C1 segment of cervical spinal cord (tissue), 14 donors: Measurements from ENCODE around the gene WBP2NL.
A peak's percentile ranks its signal among the peaks of the same experiment; 100 is the strongest.
"Not testable (repeated sequence)": the region's sequence is repeated elsewhere in the genome, so short reads cannot be mapped to it uniquely, and the experiment has no call there.

ENCODE experiments used
- DNase-seq, 14 donors: peaks; one replicate each; lab custom pipeline; 2025; lab: John Stamatoyannopoulos, UW

Gene WBP2NL

DNA sequence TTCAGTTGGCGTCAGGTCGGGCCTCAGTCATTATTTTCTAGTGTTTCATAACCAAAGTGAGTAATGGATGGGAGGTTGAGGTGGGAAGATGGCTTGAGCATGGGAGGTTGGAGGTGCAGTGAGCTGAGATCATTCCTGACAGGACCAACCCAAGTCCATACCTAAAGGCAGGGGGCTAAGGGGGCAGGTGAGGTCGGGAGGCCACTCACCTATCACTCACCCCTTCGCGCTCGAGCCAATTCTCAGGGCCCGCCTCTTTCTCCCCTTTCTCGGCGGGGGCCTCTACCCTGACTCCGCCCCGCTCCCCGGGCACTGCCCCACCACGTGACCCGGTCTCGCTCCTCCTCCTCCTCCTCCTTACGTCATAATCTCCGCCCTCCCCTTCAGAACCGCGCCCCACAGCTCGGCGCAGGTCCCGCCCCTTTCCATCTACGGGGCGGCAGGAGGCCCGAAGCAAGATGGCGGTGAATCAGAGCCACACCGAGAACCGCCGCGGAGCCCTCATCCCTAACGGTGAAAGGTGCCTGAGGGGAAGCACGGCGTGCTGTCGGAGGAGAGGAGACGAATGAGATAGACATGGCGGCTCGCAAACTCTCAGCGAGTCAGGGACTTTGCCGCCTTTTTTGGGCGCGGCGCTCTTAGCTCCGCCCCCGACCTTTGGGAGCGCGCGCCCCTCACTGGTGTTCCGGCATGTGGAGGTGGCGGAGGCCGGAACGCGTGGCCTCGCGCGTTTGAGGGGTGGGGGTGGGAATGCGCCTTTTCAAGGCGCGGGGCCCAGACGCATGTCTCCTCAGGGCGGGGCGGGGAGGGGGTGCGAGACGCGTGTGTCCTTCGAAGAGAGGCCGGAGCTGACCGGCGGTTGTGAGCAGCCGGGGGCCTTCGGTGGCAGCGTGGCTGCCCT lies at the start of gene WBP2NL:
Gene WBP2NL (plus strand): TSS at position 428 of the 901 bp plus-strand sequence. CDS start 31 bp downstream, at position 459.
- peak in 12 of 14 donors; percentile 34 to 87 (median 71) for DNase-seq

- DNase-seq = not testable (repeated sequence)
Observed at GRCh38 chr22:41948928-41949296, 49.7 kb upstream of the WBP2NL start.

- DNase-seq = no peak
Observed at GRCh38 chr22:41949297-41949965, 49.2 kb upstream of the WBP2NL start.

DNA sequence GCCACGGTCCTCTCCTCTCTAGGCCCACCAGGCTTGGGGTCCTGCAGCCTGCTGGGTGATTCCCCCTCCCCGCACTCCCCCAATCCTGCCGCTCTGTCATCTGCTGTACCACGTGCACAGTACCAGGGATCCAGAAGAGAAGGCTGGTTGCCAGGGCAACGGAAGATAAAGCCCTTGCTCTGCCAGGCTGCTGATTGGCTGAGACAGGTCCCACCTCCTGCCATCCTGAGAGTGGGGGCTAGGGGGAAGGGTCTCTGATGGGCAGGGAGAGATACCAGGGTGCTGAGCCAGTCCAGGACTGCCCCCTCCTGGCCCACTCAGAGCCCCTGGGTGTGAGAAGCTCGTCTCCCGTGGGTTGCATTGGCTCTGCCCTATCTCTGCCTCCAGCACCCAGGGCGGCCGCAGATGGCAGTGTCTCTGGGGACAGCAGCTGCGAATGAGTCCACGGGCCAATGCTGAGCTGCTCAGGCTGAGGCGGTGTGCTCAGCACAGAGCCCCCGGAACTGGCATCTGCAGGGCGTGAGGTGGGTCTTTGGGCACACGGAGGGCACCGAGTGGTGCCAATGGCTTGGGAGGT lies 46.6 kb upstream of the WBP2NL start, which contains the start of gene SMIM45:
Gene SMIM45 (plus strand): TSS at position 253 of the 577 bp plus-strand sequence.
- DNase-seq = peak in 12 of 14 donors; percentile 30 to 92 (median 72)

- peak in 1 of 14 donors; percentile 39 for DNase-seq
Observed at GRCh38 chr22:41952713-41953112, 45.9 kb upstream of the WBP2NL start.

DNA sequence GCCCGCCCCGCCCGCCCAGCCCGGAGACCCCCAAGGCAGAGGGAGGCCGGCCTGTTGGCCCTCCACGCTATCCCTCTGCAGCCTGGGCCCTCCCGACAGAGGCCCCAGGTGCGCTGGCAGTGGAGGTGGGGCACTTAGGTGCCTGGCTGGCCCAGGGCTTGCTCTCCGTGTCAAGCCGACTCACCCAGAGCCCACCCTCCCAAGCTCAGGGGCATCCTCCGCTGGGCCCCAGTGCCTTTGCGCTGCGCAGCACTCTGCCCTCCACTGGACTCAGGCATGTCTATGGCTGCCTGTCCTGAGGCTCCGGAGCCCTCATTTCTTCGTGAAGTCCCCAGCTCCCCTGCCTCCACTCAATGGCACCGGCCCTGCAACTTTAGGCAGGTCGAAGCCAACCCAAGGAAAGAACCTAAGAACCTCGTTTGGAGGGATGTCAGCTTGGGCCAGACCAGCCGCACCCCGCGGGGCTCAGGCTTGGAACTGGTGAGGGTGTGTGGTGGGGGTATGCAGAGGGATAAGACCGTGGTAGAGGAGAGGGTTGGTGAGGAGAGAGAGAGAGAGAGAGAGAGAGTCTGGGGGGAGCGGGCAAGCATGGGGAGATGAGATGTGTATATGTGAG lies 40.5 kb upstream of the WBP2NL start:
- DNase-seq = no peak

- DNase-seq = peak in 10 of 14 donors; percentile 17 to 63 (median 46)
Observed at GRCh38 chr22:41963453-41964111, 35.0 kb upstream of the WBP2NL start.

DNA sequence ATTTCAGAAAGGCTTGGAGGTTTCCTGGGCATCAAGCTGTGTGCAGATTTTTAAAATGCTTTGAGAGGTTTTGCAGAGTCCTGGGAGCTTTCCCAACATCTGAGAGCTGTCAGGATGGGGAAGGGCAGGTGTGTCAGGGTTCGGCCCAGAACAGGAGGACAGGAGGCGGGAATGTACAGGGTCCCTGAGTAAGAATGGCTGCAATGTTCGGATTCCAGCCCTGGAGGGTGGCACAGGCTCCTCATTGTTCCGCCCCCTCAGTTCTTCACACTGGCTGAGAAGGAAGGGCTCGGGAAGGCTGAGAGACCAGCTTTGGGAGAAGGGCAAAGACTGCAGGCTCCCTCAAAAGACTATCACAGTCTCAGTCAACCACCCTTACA lies 34.5 kb upstream of the WBP2NL start:
- peak in 2 of 14 donors; percentile 46 to 50 for DNase-seq

- no peak for DNase-seq
Observed at GRCh38 chr22:41966225-41966606, 32.4 kb upstream of the WBP2NL start.

GRCh38 chr22:41966607-41967240 lies 31.9 kb upstream of the WBP2NL start:
- DNase-seq = peak in 10 of 14 donors; percentile 23 to 67 (median 53)

GRCh38 chr22:41968601-41969000 lies 30.0 kb upstream of the WBP2NL start:
- DNase-seq = peak in 1 of 14 donors; percentile 15

DNA sequence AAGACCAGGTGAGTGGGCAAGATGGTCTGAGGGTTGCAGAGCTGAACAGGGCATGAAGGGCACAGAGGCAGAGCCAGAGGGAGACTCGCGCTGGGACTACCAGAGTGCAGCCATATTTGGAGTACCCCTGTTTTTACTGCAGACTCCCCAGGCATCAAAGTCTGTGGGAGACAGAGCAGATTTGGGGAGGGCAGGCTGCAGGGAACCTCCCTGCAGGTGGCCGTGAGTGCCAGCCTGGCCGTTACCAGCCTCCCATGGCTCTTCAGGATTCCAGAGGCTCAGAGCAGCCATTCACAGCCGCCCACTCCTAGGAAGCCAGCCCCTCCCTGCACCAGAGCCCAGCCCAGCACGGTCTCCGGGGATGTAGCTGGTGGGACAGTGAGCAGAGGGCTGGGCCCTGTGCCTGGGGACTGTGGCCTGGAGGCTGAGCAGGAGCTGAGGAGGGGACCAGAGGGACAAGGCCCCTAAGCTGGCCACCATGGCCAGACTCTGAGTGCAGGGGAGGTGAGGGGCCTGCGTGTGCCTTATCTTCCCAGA lies 29.4 kb upstream of the WBP2NL start, which contains the start of gene SEPTIN3:
Gene SEPTIN3 (plus strand): TSS at position 334 of the 537 bp plus-strand sequence. CDS start 2,050 bp downstream, outside the sequence.
- DNase-seq = no peak

DNA sequence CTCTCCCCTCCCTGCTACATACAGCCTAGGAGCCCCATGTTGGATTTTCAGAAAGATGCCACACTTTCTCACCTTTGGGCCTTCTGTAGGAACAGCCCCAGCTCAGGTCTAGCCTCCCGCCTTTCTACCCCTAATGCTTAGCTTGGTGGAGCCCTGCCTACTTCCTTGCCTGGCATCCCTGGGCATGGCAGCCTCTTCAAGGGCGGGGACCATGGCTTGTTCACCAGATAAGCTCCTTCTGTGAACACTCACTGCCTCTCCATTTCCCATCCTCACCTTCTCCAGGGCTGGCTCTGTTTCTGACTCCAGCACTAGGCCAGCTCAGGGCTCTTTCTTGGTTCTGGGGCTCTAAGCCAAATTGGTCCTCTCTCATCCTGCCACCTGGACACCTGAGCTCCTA lies 28.0 kb upstream of the WBP2NL start:
- no peak for DNase-seq

DNA sequence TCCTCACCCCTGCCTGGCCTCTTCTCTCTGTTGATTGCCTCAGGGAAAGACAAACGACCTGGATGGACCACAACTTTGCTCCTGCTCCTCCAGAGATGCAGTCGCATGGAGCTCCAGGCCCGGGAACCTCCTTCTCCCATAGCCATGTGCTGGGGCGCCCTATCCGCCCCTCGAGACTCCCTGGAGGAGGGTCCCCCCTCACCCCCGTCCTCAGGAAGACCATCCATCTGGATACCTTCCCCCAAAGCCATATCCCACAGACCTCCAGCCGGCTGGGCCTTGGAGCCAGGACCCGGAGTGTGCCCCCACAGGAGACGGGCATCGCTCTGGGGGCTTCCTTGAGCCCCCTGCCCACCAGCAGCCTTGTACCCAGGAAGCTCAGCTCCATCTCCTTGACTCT lies 27.2 kb upstream of the WBP2NL start:
- DNase-seq = no peak

GRCh38 chr22:41974691-41975290 lies 23.8 kb upstream of the WBP2NL start:
- no peak for DNase-seq

GRCh38 chr22:41975299-41976069 lies 23.1 kb upstream of the WBP2NL start:
- no peak for DNase-seq

- peak in 10 of 14 donors; percentile 12 to 69 (median 46) for DNase-seq
Observed at GRCh38 chr22:41976070-41976901, 22.3 kb upstream of the WBP2NL start.

GRCh38 chr22:41976961-41977566 lies 21.5 kb upstream of the WBP2NL start:
- DNase-seq = peak in 2 of 14 donors; percentile 38 to 45
